Smooth muscle cell (in vitro differentiated cells): ENCODE results near the gene NF1. TPM values are rescaled to one million over a fixed set of nuclear protein-coding genes. Genes with fewer than 3 reads are reported as not detected.

Source experiments
- DNase-seq: peaks from one replicate; lab custom pipeline; 2025; ENCODE audit not compliant: unreplicated experiment; lab: John Stamatoyannopoulos, UW
- H2AFZ ChIP-seq: fragments of 200-600 bp; sonication (generic); 2 replicates; pipeline ENCODE4 v1.6.0; 2016; ENCODE audit warnings: antibody characterized with exemption, low read depth, mild to moderate bottlenecking
- H3F3A ChIP-seq: fragments of 200-600 bp; sonication (generic); 2 replicates; pipeline ENCODE4 v1.6.0; 2017; ENCODE audit warnings: antibody characterized with exemption, low read depth
- H3K27ac ChIP-seq: fragments of 200-600 bp; sonication (generic); 2 replicates; pipeline ENCODE4 v1.5.1; 2016; ENCODE audit warnings: low read depth, mild to moderate bottlenecking
- H3K27me3 ChIP-seq: fragments of 200-600 bp; sonication (generic); 2 replicates; pipeline ENCODE4 v1.6.1; 2016; ENCODE audit warnings: low read depth, mild to moderate bottlenecking
- H3K36me3 ChIP-seq: fragments of 200-600 bp; sonication (generic); 2 replicates; pipeline ENCODE4 v1.5.1; 2016; ENCODE audit warnings: low read depth
- H3K4me1 ChIP-seq: fragments of 200-600 bp; sonication (generic); 2 replicates; pipeline ENCODE4 v1.5.1; 2016; ENCODE audit warnings: low read depth
- H3K4me2 ChIP-seq: fragments of 200-600 bp; sonication (generic); 2 replicates; pipeline ENCODE4 v1.6.0; 2016; ENCODE audit warnings: mild to moderate bottlenecking
- H3K4me3 ChIP-seq: fragments of 200-600 bp; sonication (generic); 2 replicates; pipeline ENCODE4 v1.5.1; 2016; ENCODE audit warnings: mild to moderate bottlenecking
- H3K79me2 ChIP-seq: fragments of 200-600 bp; sonication (generic); 2 replicates; pipeline ENCODE4 v1.6.0; 2016; ENCODE audit warnings: low read depth, mild to moderate bottlenecking
- H3K9ac ChIP-seq: fragments of 200-600 bp; sonication (generic); 2 replicates; pipeline ENCODE4 v1.6.0; 2016; ENCODE audit warnings: low read depth
- H3K9me3 ChIP-seq: fragments of 200-600 bp; sonication (generic); replicated peaks from 2 replicates; pipeline ENCODE4 v1.5.1; 2016; ENCODE audit warnings: low read depth
- H4K20me1 ChIP-seq: fragments of 200-600 bp; sonication (generic); 2 replicates; pipeline ENCODE4 v1.6.0; 2016; ENCODE audit warnings: low read depth
- WGBS: methylation state at CpG from one replicate; pipeline ENCODE4 v1.1.7; 2016; ENCODE audit warnings: low lambda C conversion rate; 5-methylcytosine and 5-hydroxymethylcytosine counted together
- polyA plus RNA-seq: library from polyadenylated mRNA; unstranded; fragments of >200 nt; fragmentation: Nextera tagmentation; extraction: Ambion mirVana; gene quantifications from 2 replicates; pipeline ENCODE4 v1.2.1, GENCODE V29; 2016
- total RNA-seq: library from RNA; depleted of rRNA; stranded (reverse); fragments of >200 nt; gene quantifications from 2 replicates; pipeline ENCODE4 v1.2.3, GENCODE V29; 2014
- TF ChIP-seq, protein P1 (sequence below): fragments of 200-600 bp; sonication (generic); IDR thresholded peaks from 2 replicates; pipeline ENCODE4 v1.5.1; 2017; ENCODE audit warnings: borderline replicate concordance, mild to moderate bottlenecking, antibody characterized with exemption; ENCODE audit not compliant: insufficient read depth, poor library complexity, severe bottlenecking

The NF1 gene
- total and polyA plus RNA-seq, 2 experiments from 2014 or later = 7.6 to 74.3 TPM

- Histone ChIP-seq H3K9ac (no peak overlapping the region), H3K27ac (no peak overlapping the region), H3K4me1 (no peaks in the 10 kb centered on the region), H4K20me1 (peaks cover 4% of the 10 kb centered on the region), H3K9me3 (no peaks in the 10 kb centered on the region), H3K79me2 (no peaks in the 10 kb centered on the region), H2AFZ (no peak overlapping the region), H3K4me2 (no peak overlapping the region), H3K27me3 (no peaks in the 10 kb centered on the region), H3K4me3 (no peak overlapping the region), H3K36me3 (peaks cover 19% of the 10 kb centered on the region), H3F3A (no peaks in the 10 kb centered on the region)
- WGBS = 98% methylated on average over 1 of the region's 1 CpG
- TF ChIP-seq, protein P1, sequence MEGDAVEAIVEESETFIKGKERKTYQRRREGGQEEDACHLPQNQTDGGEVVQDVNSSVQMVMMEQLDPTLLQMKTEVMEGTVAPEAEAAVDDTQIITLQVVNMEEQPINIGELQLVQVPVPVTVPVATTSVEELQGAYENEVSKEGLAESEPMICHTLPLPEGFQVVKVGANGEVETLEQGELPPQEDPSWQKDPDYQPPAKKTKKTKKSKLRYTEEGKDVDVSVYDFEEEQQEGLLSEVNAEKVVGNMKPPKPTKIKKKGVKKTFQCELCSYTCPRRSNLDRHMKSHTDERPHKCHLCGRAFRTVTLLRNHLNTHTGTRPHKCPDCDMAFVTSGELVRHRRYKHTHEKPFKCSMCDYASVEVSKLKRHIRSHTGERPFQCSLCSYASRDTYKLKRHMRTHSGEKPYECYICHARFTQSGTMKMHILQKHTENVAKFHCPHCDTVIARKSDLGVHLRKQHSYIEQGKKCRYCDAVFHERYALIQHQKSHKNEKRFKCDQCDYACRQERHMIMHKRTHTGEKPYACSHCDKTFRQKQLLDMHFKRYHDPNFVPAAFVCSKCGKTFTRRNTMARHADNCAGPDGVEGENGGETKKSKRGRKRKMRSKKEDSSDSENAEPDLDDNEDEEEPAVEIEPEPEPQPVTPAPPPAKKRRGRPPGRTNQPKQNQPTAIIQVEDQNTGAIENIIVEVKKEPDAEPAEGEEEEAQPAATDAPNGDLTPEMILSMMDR = no peak
- no peak for DNase-seq
Observed at GRCh38 chr17:31355935-31356334, 261.2 kb downstream of the NF1 start.

DNA sequence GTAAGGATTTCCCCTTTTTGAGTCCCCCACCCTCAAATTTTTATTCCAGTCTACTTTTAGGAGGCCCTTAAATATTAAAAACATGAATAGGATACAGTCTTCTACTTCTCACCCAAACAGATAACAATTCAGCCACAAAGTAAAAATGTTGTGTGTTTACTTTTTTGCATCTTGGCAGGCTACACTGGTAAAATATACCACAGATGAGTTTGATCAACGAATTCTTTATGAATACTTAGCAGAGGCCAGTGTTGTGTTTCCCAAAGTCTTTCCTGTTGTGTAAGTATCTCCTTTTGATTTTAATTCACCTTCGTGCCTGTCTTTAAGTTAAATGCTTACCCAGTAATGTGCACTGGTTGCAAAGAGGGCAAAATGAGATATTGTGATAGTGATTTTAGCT, 262.3 kb downstream of the NF1 start:
- TF ChIP-seq, protein P1 = no peak
- Histone ChIP-seq H3K36me3 (peaks cover 23% of the 10 kb centered on the region), H3K4me3 (no peak overlapping the region), H3K4me2 (no peak overlapping the region), H3K4me1 (no peaks in the 10 kb centered on the region), H3F3A (no peaks in the 10 kb centered on the region), H3K9ac (no peak overlapping the region), H3K9me3 (no peaks in the 10 kb centered on the region), H4K20me1 (peaks cover 4% of the 10 kb centered on the region), H3K27me3 (no peaks in the 10 kb centered on the region), H2AFZ (no peak overlapping the region), H3K27ac (no peak overlapping the region), H3K79me2 (no peaks in the 10 kb centered on the region)
- WGBS = 96% methylated on average over 2 of the region's 2 CpGs
- no peak for DNase-seq

GRCh38 chr17:31357839-31358394, 263.1 kb downstream of the NF1 start:
- no peaks in the 10 kb centered on the region for H3K27me3 ChIP-seq
- H3K9ac ChIP-seq = no peak overlapping the region
- TF ChIP-seq, protein P1 = no peak
- H3K4me3 ChIP-seq = no peak overlapping the region
- H3K79me2 ChIP-seq = no peaks in the 10 kb centered on the region
- no peaks in the 10 kb centered on the region for H3K9me3 ChIP-seq
- 95% methylated on average over 3 of the region's 3 CpGs for WGBS
- H3K4me2 ChIP-seq = no peak overlapping the region
- no peak for DNase-seq
- H3K27ac ChIP-seq = no peak overlapping the region
- H3K36me3 ChIP-seq = peaks cover 24% of the 10 kb centered on the region
- H2AFZ ChIP-seq = no peak overlapping the region
- no peaks in the 10 kb centered on the region for H3K4me1 ChIP-seq
- no peaks in the 10 kb centered on the region for H3F3A ChIP-seq
- H4K20me1 ChIP-seq = peaks cover 4% of the 10 kb centered on the region

- Histone ChIP-seq H3K9ac (no peak overlapping the region), H3K4me3 (no peak overlapping the region)
Observed at GRCh38 chr17:31364012-31364411, 269.2 kb downstream of the NF1 start.

More at GRCh38 chr17:31364012-31364411, 269.2 kb downstream of the NF1 start:
- no peaks in the 10 kb centered on the region for H3K4me1 ChIP-seq
- no peak overlapping the region for H2AFZ ChIP-seq
- DNase-seq = no peak
- H3K4me2 ChIP-seq = no peak overlapping the region
- WGBS = 96% methylated on average over 6 of the region's 6 CpGs
- H3K27ac ChIP-seq = no peak overlapping the region
- H3K79me2 ChIP-seq = no peaks in the 10 kb centered on the region
- TF ChIP-seq, protein P1 = no peak
- no peaks in the 10 kb centered on the region for H3K9me3 ChIP-seq
- H4K20me1 ChIP-seq = peaks cover 7% of the 10 kb centered on the region
- H3K27me3 ChIP-seq = no peaks in the 10 kb centered on the region
- peaks cover 20% of the 10 kb centered on the region for H3K36me3 ChIP-seq
- H3F3A ChIP-seq = peaks cover 5% of the 10 kb centered on the region
